Kasumi-1 (cell line): ENCODE results near the gene CCDC197.

Source experiments
- DNase-seq, 2 experiments: peaks; one replicate each; lab custom pipeline; 2025; lab: John Stamatoyannopoulos, UW

CCDC197 gene

DNA sequence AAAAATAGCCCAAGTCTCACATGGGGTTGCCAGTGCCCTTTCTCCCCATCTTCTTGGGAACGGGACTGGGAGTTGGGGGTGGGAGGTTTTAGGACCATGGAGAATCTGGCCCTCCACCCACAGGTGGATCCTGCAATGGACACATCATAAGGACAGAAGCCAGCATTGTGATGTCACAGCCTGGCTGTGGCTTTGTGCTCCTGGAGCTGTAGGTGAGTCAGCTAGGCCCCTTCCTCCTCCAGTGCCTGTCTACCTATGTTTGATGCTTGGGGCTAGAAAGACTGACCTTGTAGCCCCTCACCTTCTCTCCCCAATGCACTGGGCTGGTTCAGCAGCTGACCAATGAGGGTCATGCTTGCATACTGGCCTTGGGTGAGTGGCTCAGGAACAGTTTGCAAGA is at the start of gene CCDC197:
Gene CCDC197 (plus strand): TSS at position 220 of the 400 bp plus-strand sequence. CDS start 831 bp downstream, outside the sequence.
- no peak for DNase-seq

- DNase-seq = no peak
Measured at GRCh38 chr14:93949511-93950075, 47.5 kb upstream of the CCDC197 start.

DNA sequence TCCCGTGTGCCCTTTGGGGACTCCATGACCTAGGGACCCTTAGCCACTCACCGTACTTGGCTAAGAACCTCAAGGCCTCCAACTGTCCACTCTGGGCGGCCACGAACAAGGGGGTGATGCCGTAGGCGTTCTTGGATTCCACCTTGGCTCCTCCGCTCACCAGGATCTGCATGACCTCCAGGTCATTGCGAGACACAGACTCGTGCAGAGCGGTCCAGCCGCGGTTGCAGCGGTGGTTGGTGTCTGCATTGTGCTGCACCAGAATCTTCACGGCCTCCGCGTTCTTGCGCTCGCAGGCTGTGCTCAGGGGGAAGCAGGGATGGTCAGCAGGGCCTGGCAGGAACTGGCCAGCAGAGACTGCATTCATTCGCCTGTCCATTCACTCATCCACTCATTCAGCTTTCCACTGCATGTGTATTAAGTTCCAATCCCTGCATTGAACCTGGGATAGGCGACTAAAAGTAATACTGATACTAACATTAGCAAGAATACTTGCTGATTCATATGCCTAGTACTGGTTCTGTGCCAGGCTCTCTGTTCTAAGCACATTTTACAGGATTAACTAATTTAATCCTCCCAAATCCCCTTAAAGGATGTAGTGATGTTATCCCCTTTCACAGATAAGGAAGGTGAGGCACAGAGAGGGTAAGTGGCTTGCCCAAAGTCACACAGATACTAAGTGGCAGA is 46.0 kb upstream of the CCDC197 start:
- no peak for DNase-seq

DNA sequence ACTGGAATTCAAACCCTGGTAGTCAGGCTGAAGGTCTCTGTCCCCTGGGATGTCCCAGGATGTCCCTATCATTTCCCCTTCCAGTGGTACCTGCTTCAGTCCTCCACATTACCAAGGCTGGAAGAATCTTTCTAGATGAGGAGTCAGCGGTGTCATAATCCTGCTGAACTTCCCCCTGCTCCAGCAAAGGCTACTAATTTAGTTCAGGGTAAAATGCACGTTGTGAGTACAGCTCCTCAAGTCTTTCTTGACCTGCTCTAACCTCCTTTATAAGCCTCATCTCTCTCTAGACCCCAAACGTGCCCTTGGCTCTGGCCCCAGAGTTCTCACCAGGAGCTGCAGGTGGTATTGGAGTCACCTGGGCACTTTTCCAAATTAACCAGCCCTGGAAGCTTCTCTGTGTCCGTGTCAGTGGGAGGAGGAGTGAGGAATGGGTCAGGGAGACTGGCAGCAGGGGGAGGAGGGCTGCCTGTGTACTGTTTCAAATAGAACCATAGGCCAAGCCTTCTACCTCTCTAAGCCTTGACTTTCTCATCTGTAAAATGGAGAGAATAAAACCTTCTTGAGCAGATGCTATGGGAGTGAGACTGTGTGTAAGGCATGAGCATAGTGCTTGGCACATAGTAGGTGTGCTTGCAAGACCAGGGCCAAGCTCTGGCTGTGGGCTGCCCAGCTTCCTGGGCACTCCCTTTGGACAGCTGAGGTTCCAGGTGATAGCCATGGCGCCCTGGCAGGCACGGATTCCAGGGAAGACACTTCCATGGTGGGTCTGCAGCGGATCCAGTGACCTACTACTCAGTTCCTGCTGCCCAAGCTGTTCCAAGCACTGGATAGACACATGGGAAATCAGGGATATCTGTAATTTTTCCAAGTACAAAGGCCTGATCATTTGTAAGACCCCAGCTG is 45.2 kb upstream of the CCDC197 start:
- DNase-seq = no peak

GRCh38 chr14:93952829-93953228 is 44.3 kb upstream of the CCDC197 start:
- no peak for DNase-seq

GRCh38 chr14:93953263-93953662 is 43.8 kb upstream of the CCDC197 start:
- DNase-seq = no peak

DNA sequence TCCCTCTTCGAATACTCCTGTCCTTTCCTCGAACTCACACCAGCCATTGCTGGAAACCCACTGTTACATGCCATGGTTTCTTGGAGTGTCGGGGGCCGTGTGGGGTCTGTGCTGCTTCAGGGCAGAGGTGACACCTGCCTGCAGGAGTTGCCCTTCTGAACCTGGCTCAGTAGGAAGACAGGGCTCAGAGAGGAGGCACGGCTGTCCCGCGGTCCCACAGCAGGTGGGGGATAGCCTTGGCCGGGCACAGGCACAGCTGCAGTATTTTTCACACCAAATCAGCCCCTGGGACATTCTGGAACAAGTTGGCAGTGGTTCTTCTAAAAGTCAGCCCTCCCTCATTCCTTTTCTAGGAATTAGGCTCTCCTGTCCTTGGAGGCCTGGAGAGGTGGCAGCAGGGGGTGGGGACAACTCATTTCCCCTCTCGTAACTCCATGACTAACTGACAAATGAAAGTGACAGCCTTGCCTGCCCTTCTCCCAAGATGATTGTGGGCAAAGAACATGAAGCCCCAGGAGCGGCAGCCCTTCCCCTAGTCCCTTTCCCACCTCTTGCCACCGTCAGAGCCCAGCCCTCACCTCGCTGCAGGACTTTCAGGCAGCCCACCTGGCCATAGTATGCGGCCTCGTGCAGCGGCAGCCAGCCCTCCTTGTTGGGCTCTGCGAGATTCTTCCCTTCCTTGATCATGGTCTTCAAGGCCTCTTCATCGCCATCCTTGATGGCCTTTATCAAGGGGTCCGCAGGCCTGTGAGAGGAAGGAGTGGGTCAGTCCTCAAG is 43.2 kb upstream of the CCDC197 start:
- DNase-seq = no peak

- no peak for DNase-seq
Measured at GRCh38 chr14:93954516-93954830, 42.6 kb upstream of the CCDC197 start.

DNA sequence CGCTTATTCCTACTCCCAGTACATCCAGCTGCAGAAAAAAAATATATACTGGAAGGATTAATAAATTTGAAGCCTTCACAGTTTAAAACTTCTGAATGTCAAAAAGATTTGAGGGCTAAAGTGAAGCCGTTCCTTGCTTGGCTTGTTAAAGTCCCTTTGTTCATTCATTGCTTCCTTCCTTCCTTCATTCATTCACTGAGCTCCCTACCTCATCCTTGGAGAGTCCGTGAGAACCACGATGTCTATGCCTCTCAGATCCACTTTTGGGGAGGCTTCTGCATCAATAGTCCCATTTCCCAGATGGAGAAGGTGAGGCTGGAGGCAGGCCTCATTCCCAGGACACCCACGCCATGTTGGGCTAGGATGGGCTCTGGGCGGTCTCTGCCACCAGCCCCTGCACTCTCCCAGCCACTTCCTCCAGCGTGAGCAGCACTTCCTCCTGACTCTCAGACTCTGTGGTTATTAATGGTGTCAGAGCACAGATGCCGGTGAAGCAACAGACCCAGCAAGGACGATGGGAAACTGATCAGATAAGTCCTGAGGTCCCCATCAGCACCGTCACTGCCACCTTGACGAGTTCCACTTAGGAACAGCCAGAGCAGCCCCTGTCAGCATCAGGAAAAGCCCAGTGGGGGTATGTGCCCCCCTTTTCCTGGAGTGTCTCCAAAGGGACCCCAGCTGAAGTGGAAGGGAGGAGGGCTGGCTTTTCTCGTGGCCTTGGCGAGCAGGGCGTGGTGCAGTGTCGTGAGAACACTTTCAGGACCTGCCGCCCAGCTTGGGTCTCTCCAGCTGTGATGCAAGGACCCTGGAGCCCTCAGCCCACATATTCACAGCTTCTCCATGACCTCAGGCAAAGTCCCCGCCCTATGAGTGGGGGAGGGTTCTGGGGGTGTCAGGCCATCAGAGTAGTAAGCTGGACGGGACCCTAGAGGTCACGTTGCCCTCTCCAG is 41.9 kb upstream of the CCDC197 start:
- DNase-seq = peak; percentile 91 to 92

DNA sequence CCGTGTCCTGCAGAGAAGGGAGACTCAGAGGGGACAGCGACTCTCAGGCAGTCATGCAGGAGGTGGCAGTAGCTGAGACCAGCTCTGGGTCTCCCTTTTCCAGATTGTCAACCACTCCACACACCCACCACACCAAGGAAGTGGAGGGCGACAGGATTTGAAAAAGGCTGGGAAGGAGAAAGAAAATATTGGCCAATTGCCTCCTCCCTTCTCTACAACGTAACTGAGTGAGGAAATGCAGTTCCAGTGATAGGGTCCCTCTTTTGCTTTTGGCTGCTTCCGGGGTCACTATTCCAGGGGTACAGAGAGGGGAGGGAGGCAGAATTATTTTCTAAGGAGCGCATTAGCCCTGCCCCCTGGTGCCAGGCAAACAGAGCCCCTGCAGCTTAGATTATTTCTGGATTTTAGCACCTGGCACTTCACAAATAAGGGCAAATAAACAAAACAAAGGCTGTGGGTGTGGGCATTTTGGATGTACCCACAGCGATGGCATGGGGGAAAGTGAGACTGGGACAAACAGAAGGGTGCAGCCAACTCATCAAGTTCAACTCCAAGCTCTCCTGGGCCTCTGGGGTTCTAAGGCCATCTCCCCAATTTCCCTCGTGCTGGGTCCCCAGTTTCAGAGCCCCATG is 41.1 kb upstream of the CCDC197 start:
- no peak for DNase-seq

DNA sequence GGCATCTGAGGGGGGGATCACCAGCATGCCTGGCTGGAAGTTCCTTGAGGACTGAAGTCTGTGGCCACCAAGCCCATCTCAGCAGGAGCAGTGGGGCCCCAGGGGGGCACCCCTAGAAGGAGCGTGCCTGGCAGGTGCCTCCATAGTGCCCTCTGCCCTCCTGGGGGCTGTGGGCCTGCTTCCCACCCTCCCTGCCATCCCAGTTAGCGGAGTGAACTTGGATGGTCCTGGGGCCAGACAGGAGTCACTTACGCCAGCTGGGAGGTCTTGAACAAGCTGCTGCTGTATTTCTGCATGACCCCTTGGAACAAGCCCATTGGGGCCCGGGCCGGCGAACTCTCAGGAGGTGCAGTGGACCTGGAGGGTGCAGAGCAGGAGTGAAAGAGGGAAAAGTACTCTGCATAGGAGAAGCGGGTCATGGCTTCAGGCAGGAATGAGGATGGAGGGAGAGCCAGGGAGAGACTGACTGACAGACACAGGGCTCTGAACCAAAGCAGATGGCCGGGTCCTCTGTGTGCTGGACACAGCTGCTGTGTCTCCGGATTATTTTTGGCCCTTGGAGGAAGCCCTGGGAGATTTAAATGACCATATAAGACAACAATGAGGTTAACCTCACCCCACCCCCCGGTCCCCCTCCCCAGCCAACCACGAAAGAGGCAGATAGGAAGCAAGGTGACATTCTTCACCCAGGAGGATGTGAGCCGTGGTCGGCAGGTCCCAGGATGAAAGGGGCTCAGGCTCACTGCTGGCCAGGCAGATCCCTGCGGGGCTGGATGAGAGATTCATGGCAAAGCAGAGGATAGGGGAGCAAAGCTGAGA is 40.4 kb upstream of the CCDC197 start:
- DNase-seq = no peak

DNA sequence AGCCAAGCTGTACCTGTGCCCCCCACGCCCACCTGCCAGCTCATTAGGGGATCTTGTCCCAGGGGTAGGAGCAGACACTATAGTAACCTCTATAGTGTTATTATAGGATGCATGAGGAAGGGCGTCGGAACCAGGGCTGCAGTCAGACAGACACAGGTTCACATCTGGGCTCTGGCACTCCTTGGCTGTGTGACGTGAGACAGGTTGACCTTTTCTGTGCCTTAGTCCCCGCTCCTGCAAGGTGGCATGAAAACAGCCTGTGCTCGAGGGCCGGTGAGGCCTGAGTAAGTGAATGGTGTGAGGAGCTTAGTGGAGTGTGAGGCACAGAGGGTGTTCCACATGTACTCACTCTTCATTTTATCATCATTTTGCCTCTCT is 39.8 kb upstream of the CCDC197 start:
- DNase-seq = no peak

DNA sequence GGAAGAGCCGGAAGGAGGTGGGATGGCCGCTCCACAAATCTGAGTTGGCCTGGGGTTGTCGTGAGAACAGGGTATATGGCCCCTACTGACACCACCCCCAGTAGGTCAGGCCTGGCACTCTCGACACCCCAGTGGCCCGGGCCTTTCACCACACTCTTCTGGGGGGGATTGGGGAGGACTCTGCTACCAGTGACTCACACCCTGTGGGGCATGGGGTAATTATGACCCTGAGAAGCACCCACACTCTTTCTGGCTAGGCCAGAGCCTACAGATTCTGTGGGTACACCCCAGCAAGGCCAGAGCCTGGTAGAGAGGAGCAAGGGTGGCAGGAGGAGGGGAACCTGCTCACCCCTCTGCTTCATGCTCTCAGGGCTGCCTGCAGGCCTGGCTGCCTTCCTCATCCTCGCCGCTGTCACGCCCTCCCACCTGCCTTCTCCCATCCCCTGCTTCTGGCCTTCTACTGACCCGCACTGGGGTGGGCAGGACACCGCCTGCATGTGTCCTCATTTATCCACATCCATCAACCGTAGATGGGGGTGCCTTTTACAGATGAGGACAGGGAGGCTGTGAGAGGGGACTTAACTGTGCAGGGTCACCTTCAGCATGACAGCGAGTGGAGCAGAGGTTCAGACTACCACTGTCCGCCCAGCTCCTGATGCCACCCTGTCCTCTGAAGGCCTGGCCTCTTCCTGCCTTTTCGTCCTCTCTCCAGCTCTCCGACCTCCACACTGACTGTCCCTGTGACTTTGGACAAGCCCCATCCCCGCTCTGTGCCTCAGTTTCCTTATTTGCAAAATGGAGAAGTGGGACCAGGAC is 39.1 kb upstream of the CCDC197 start:
- DNase-seq = no peak

DNA sequence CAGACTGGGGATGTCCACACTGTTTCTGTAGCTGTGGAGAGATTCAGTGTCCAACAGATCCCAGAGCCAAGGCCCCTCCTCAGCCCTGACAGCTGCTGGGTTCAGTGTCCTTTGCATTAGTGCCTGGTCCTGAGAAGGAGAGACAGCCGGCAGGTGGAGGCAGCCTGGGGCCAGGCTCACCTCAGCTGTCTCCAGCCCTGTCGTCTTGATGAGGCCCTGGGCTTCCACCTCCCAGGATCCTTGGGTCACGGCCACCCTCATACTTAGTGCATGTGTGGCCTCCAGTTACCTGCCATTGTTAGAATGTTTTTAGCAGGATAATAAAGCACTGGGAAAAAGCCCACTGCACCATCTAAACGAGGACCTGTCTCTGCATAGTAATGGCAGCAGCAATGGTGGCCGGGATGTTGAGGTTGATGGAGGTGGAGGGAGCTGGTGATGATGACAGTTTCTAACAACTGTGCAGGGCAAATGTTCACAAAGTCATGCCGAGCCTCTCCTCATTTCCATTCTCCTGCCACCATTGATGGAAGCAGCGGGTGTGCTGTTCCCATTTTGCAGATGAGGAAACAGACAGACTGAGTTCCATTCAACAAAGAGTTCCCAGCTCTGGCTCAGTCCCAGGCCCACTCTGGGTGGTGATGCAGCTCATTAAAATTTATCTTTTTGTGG is 38.4 kb upstream of the CCDC197 start:
- no peak for DNase-seq

GRCh38 chr14:93959239-93960107 is 37.6 kb upstream of the CCDC197 start:
- DNase-seq = peak; percentile 55 to 77

GRCh38 chr14:93960108-93960475 is 37.0 kb upstream of the CCDC197 start:
- no peak for DNase-seq

DNA sequence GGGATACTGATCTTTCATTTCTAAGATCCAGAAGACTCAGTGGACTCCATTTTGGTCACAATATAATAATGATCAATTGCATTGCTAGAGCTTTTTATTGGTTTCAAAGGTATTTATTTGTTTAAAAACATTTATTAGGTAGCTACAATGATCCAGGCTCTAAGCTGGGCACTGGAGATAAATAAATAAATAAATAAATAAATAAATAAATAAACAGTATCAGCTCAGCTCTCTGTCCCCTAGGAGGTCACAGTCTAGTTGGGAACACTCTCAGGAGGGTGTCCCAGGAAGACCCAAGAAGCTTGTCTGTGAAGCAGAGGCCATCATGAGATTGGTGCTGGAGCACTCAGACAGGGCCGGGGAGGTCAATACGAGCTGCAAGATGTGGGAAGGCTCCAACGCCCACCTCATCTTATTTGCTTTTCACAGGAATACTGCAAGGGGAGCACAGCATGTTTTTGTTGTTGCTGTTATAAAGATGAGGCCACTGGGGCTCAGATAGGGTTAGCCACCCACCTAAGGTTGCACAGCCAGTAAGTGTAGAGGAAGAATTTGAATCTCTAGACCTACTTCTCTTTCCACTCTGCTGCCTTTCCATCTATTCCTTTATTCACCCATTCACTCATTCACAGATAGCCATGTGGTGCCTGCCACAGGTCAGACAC is 36.2 kb upstream of the CCDC197 start:
- no peak for DNase-seq
